HEK293 (cell line): Measurements from ENCODE around the gene CSPG4.
"Not testable (repeated sequence)": the region's sequence is repeated elsewhere in the genome, so short reads cannot be mapped to it uniquely, and the experiment has no call there.

Source experiments
- CTCF ChIA-PET: fragments of 350-600 bp; formaldehyde crosslinking; extraction: SDS; loops from one replicate; lab custom pipeline; 2021; ENCODE audit warnings: antibody characterized with exemption; lab: Yijun Ruan, JAX
- POLR2A ChIA-PET: fragments of 300-600 bp; formaldehyde crosslinking; extraction: SDS; loops from one replicate; lab custom pipeline; 2020; ENCODE audit warnings: antibody characterized with exemption, inconsistent platforms; lab: Yijun Ruan, JAX
- H3K27ac ChIP-seq: fragments of 200-500 bp; sonication (Bioruptor generic); 2 replicates; pipeline ENCODE4 v1.5.1; 2014; ENCODE audit warnings: low read depth, low read length, control low read depth, inconsistent platforms; ENCODE audit errors: extremely low read depth
- H3K36me3 ChIP-seq, 2 experiments: fragments of 200-500 bp in 1 of 2; sonication (Bioruptor generic) in 1 of 2; 1 replicate in 1 of 2; 2 replicates in 1 of 2; pipeline ENCODE4 v1.5.1; 2014 to 2017; ENCODE audit warnings: inconsistent platforms in 2 of 2, low read length in 2 of 2; ENCODE audit not compliant: control insufficient read depth in 2 of 2, insufficient read depth in 1 of 2
- H3K4me1 ChIP-seq: fragments of 200-500 bp; sonication (Bioruptor generic); 2 replicates; pipeline ENCODE4 v1.5.1; 2014; ENCODE audit warnings: mild to moderate bottlenecking, low read length, inconsistent platforms; ENCODE audit not compliant: control insufficient read depth, insufficient read depth
- H3K4me3 ChIP-seq: 2 replicates; pipeline ENCODE4 v1.5.1; 2011; ENCODE audit warnings: low read depth, mild to moderate bottlenecking, control low read depth, low read length, moderate library complexity
- H3K9me3 ChIP-seq: fragments of 200-500 bp; sonication (Bioruptor generic); 2 replicates; pipeline ENCODE4 v1.5.1; 2014; ENCODE audit warnings: low read depth, low read length, inconsistent platforms; ENCODE audit not compliant: control insufficient read depth, insufficient read depth
- BCL11A ChIP-seq: fragments of 450-650 bp; formaldehyde crosslinking; IDR thresholded peaks from 2 replicates; pipeline ENCODE4 v1.5.1; 2016; ENCODE audit warnings: low read depth, missing biosample characterization, missing genetic modification characterization
- BCL11B ChIP-seq: fragments of 450-650 bp; formaldehyde crosslinking; IDR thresholded peaks from 2 replicates; pipeline ENCODE4 v1.5.1; 2016; ENCODE audit warnings: low read depth, missing biosample characterization, missing genetic modification characterization
- CTCF ChIP-seq: fragments of 450-650 bp; formaldehyde crosslinking; IDR thresholded peaks from 2 replicates; pipeline ENCODE4 v1.5.1; 2016; ENCODE audit warnings: missing biosample characterization, missing genetic modification characterization
- ELK4 ChIP-seq: IDR thresholded peaks from 2 replicates; pipeline ENCODE4 v1.6.1; 2011; ENCODE audit warnings: mild to moderate bottlenecking, low read depth, low read length, borderline replicate concordance
- IKZF3 ChIP-seq: fragments of 450-650 bp; IDR thresholded peaks from 2 replicates; pipeline ENCODE4 v1.5.0; 2018; ENCODE audit warnings: missing biosample characterization, mild to moderate bottlenecking, missing genetic modification characterization, moderate library complexity
- KLF1 ChIP-seq: fragments of 450-650 bp; formaldehyde crosslinking; IDR thresholded peaks from 2 replicates; pipeline ENCODE4 v1.5.1; 2016; ENCODE audit warnings: missing biosample characterization, missing genetic modification characterization
- KLF7 ChIP-seq: fragments of 450-650 bp; formaldehyde crosslinking; IDR thresholded peaks from 2 replicates; pipeline ENCODE4 v1.5.1; 2016; ENCODE audit warnings: missing biosample characterization, missing genetic modification characterization, borderline replicate concordance
- SP3 ChIP-seq: fragments of 450-650 bp; formaldehyde crosslinking; IDR thresholded peaks from 2 replicates; pipeline ENCODE4 v1.5.1; 2016; ENCODE audit warnings: missing biosample characterization, missing genetic modification characterization
- TRIM28 ChIP-seq: IDR thresholded peaks from 2 replicates; pipeline ENCODE4 v1.6.1; 2011; ENCODE audit warnings: low read length, control low read depth, borderline replicate concordance
- ZBTB26 ChIP-seq: fragments of 450-650 bp; formaldehyde crosslinking; optimal IDR thresholded peaks from 2 replicates; pipeline ENCODE3; 2016; ENCODE audit warnings: missing biosample characterization, mild to moderate bottlenecking, missing genetic modification characterization
- ZNF10 ChIP-seq: fragments of 450-650 bp; formaldehyde crosslinking; IDR thresholded peaks from 2 replicates; pipeline ENCODE4 v1.5.1; 2017; ENCODE audit warnings: missing biosample characterization, missing genetic modification characterization
- ZNF354C ChIP-seq: fragments of 450-650 bp; formaldehyde crosslinking; IDR thresholded peaks from 2 replicates; pipeline ENCODE4 v1.5.1; 2016; ENCODE audit warnings: missing biosample characterization, missing genetic modification characterization, low read depth, borderline replicate concordance
- ZNF433 ChIP-seq: fragments of 450-650 bp; formaldehyde crosslinking; IDR thresholded peaks from 2 replicates; pipeline ENCODE4 v1.5.1; 2016; ENCODE audit warnings: missing biosample characterization, missing genetic modification characterization, low read depth
- ZNF610 ChIP-seq: fragments of 450-650 bp; formaldehyde crosslinking; IDR thresholded peaks from 2 replicates; pipeline ENCODE4 v1.5.1; 2016; ENCODE audit warnings: missing biosample characterization, missing genetic modification characterization, borderline replicate concordance
- ZNF664 ChIP-seq: fragments of 450-650 bp; formaldehyde crosslinking; IDR thresholded peaks from 2 replicates; pipeline ENCODE4 v1.5.1; 2016; ENCODE audit warnings: missing biosample characterization, missing genetic modification characterization
- ZNF777 ChIP-seq: fragments of 450-650 bp; formaldehyde crosslinking; IDR thresholded peaks from 2 replicates; pipeline ENCODE4 v1.5.1; 2017; ENCODE audit warnings: missing biosample characterization, missing genetic modification characterization, borderline replicate concordance
- ZNF843 ChIP-seq: fragments of 450-650 bp; formaldehyde crosslinking; IDR thresholded peaks from 2 replicates; pipeline ENCODE4 v1.5.1; 2016; ENCODE audit warnings: missing biosample characterization, missing genetic modification characterization
- ZSCAN4 ChIP-seq: fragments of 450-650 bp; formaldehyde crosslinking; IDR thresholded peaks from 2 replicates; pipeline ENCODE4 v1.5.1; 2017; ENCODE audit warnings: missing biosample characterization, missing genetic modification characterization
- TF ChIP-seq, protein P1 (sequence below): fragments of 450-650 bp; formaldehyde crosslinking; IDR thresholded peaks from 2 replicates; pipeline ENCODE4 v1.5.1; 2016; ENCODE audit warnings: missing biosample characterization, missing genetic modification characterization

Gene CSPG4

GRCh38 chr15:75705854-75706681, 6.6 kb downstream of the CSPG4 start (continued):
- TF ChIP-seq ZSCAN4 (tag by site-specific recombination) (peak; percentile 98), ZNF664 (no peak), ZNF843 (no peak), ZNF610 (tag by site-specific recombination) (no peak)
- TF ChIP-seq, protein P1, sequence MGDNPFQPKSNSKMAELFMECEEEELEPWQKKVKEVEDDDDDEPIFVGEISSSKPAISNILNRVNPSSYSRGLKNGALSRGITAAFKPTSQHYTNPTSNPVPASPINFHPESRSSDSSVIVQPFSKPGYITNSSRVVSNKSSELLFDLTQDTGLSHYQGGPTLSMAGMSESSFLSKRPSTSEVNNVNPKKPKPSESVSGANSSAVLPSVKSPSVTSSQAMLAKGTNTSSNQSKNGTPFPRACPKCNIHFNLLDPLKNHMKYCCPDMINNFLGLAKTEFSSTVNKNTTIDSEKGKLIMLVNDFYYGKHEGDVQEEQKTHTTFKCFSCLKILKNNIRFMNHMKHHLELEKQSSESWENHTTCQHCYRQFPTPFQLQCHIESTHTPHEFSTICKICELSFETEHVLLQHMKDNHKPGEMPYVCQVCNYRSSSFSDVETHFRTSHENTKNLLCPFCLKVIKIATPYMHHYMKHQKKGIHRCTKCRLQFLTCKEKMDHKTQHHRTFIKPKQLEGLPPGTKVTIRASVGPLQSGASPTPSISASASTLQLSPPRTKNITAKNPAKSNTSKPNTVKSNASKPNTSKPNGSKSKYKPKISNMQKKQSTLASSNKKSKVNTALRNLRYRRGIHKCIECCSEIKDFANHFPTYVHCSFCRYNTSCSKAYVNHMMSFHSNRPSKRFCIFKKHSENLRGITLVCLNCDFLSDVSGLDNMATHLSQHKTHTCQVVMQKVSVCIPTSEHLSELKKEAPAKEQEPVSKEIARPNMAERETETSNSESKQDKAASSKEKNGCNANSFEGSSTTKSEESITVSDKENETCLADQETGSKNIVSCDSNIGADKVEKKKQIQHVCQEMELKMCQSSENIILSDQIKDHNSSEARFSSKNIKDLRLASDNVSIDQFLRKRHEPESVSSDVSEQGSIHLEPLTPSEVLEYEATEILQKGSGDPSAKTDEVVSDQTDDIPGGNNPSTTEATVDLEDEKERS, result no peak

DNA sequence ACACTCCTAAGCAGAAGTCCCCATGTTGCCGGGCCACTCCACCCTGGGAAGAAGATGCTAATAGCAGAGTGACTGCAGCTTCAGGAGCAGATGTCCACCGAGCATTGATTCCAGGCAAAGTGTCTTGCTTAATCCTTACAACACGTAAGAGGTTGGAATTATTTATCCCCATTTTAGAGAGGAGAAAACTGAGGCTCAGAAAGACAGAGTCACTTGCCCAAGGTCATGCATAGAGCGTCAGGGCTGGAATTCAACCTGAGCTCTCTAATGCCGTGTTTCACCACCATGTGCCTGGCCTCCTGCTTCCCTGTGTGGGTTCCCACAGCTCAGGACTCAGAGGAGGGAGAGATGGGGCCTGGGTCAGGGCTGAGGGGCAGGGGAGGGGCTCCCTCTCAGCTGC, 7.3 kb downstream of the CSPG4 start:
- CTCF ChIA-PET, H3K36me3 ChIP-seq, H3K9me3 ChIP-seq, POLR2A ChIA-PET, H3K4me3 ChIP-seq, H3K4me1 ChIP-seq, H3K27ac ChIP-seq: not testable (repeated sequence)

GRCh38 chr15:75704618-75705017, 8.0 kb downstream of the CSPG4 start:
- Histone ChIP-seq H3K36me3 (peaks cover 0 to 2% of the 10 kb centered on the region in 2 experiments; a peak in 1 of 3 replicates), H3K4me3 (no peak overlapping the region), H3K9me3 (no peaks in the 10 kb centered on the region), H3K27ac (no peak overlapping the region), H3K4me1 (no peaks in the 10 kb centered on the region)
- TF ChIP-seq BCL11B (tag by site-specific recombination) (no peak), ZNF777 (tag by site-specific recombination) (no peak), CTCF (tag by site-specific recombination) (no peak), ZNF433 (tag by site-specific recombination) (no peak), ZNF354C (tag by site-specific recombination) (no peak), BCL11A (no peak), KLF7 (no peak), ELK4 (no peak), KLF1 (no peak), SP3 (no peak), TRIM28 (no peak), IKZF3 (tag by site-specific recombination) (no peak), ZBTB26 (tag by site-specific recombination) (no peak), ZNF10 (tag by site-specific recombination) (no peak)
- CTCF ChIA-PET, result interaction anchor here (0.5 kb wide), 1 partner anchor 15 kb away, joined by 3 read pairs; no protein-coding TSS in a partner anchor
- POLR2A ChIA-PET, result no interaction called here
